Measurements from ENCODE around the gene HUWE1.

DNA sequence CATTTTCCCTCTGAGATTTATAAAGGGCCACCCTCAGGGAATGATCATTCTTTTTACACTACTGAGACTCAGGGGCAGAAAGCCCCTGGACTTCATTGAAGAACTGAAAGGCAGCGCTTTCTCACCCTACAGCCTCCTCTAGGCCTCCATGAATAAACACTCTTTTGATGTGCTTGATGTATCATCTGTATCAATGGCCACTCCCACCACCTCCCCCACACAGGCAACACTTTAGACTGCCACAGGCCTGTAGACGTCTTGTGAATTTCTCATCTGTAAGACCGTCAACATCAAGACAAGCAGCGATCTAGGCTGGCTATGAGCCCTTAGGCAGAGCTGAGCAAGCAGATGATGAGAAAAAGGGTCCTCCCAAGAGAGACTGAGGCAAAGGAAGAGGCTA is 123.2 kb downstream of the HUWE1 start:
- TF ChIP-seq, protein P1, sequence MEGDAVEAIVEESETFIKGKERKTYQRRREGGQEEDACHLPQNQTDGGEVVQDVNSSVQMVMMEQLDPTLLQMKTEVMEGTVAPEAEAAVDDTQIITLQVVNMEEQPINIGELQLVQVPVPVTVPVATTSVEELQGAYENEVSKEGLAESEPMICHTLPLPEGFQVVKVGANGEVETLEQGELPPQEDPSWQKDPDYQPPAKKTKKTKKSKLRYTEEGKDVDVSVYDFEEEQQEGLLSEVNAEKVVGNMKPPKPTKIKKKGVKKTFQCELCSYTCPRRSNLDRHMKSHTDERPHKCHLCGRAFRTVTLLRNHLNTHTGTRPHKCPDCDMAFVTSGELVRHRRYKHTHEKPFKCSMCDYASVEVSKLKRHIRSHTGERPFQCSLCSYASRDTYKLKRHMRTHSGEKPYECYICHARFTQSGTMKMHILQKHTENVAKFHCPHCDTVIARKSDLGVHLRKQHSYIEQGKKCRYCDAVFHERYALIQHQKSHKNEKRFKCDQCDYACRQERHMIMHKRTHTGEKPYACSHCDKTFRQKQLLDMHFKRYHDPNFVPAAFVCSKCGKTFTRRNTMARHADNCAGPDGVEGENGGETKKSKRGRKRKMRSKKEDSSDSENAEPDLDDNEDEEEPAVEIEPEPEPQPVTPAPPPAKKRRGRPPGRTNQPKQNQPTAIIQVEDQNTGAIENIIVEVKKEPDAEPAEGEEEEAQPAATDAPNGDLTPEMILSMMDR (IDR thresholded peaks at IDR 0.05) = no peak
- TF ChIP-seq POLR2AphosphoS5 (IDR thresholded peaks at IDR 0.05) (no peak), POLR2A (IDR thresholded peaks at IDR 0.05) (no peak)
